IMR-90 (cell line): ENCODE measurements around the gene MDM4. TPM values are rescaled to one million over a fixed set of nuclear protein-coding genes. Genes with fewer than 3 reads are reported as not detected.

Experiments used
- ATAC-seq: fragments of 200-7000 bp; cut with Tn5 transposase; 2 replicates; pipeline ENCODE4 v1.9.1; 2020; ENCODE audit warnings: low read depth, mild to moderate bottlenecking, moderate library complexity
- BruUV-seq: library from RNA; stranded (reverse); fragments of 400-500 nt; replicated peaks from 2 replicates; lab custom pipeline; 2021; lab: Mats Ljungman, UMichigan
- CTCF ChIA-PET: fragments of 300-600 bp; formaldehyde crosslinking; extraction: SDS; loops from one replicate; lab custom pipeline; 2021; ENCODE audit warnings: antibody characterized with exemption; lab: Yijun Ruan, JAX
- POLR2A ChIA-PET: fragments of 300-600 bp; sonication (Branson Sonifier 250); formaldehyde crosslinking; loops from one replicate; lab custom pipeline; 2022; ENCODE audit warnings: antibody characterized with exemption; ENCODE audit not compliant: unreplicated experiment; lab: Charles Lee
- DNase-seq: peaks from one replicate; pipeline ENCODE4 v3.0.0; 2013
- H2AFZ ChIP-seq: replicated peaks from 2 replicates; pipeline ENCODE3; 2013; ENCODE audit warnings: low read length, mild to moderate bottlenecking; ENCODE audit not compliant: poor library complexity
- H2AK5ac ChIP-seq: 2 replicates; pipeline ENCODE4 v1.6.1; 2013; ENCODE audit warnings: low read depth, low read length, inconsistent platforms
- H2AK9ac ChIP-seq: replicated peaks from 2 replicates; pipeline ENCODE3; 2013; ENCODE audit warnings: mild to moderate bottlenecking, low read depth, low read length, moderate library complexity; ENCODE audit not compliant: poor library complexity
- H2BK120ac ChIP-seq: 2 replicates; pipeline ENCODE4 v1.6.1; 2013; ENCODE audit warnings: low read depth, low read length, inconsistent platforms
- H2BK15ac ChIP-seq: 3 replicates; pipeline ENCODE4 v1.6.1; 2013; ENCODE audit warnings: low read depth, low read length, inconsistent platforms
- H2BK20ac ChIP-seq: 2 replicates; pipeline ENCODE4 v1.6.1; 2013; ENCODE audit warnings: low read depth, mild to moderate bottlenecking, inconsistent platforms, low read length, moderate library complexity
- H2BK5ac ChIP-seq: 2 replicates; pipeline ENCODE4 v1.6.1; 2013; ENCODE audit warnings: mild to moderate bottlenecking, low read depth, low read length, inconsistent platforms; ENCODE audit not compliant: poor library complexity, severe bottlenecking
- H3K14ac ChIP-seq: replicated peaks from 2 replicates; pipeline ENCODE4 v1.6.1; 2013; ENCODE audit warnings: low read depth, low read length, inconsistent platforms
- H3K18ac ChIP-seq: 2 replicates; pipeline ENCODE4 v1.6.1; 2013; ENCODE audit warnings: low read depth, low read length, control low read depth
- H3K23ac ChIP-seq: 2 replicates; pipeline ENCODE4 v1.6.1; 2013; ENCODE audit warnings: low read depth, low read length, inconsistent platforms
- H3K27ac ChIP-seq: 2 replicates; pipeline ENCODE4 v1.5.1; 2013; ENCODE audit warnings: mild to moderate bottlenecking, control low read depth, low read length; ENCODE audit not compliant: insufficient read depth
- H3K27me3 ChIP-seq: 2 replicates; pipeline ENCODE4 v1.6.1; 2013; ENCODE audit warnings: low read length; ENCODE audit not compliant: control insufficient read depth, insufficient read depth
- H3K36me3 ChIP-seq: 2 replicates; pipeline ENCODE4 v1.6.1; 2013; ENCODE audit warnings: low read length, mixed read lengths; ENCODE audit not compliant: control insufficient read depth, insufficient read depth
- H3K4ac ChIP-seq: 2 replicates; pipeline ENCODE4 v1.6.1; 2013; ENCODE audit warnings: low read depth, low read length, inconsistent platforms
- H3K4me1 ChIP-seq: 2 replicates; pipeline ENCODE4 v1.6.1; 2013; ENCODE audit warnings: low read length, mixed read lengths; ENCODE audit not compliant: control insufficient read depth, insufficient read depth
- H3K4me2 ChIP-seq: 2 replicates; pipeline ENCODE4 v1.6.1; 2013; ENCODE audit warnings: low read depth, mild to moderate bottlenecking, control low read depth, low read length, moderate library complexity
- H3K4me3 ChIP-seq: 2 replicates; pipeline ENCODE4 v1.5.1; 2013; ENCODE audit warnings: low read depth, mild to moderate bottlenecking, control low read depth, low read length, moderate library complexity; ENCODE audit not compliant: insufficient read depth
- H3K56ac ChIP-seq: 2 replicates; pipeline ENCODE4 v1.6.1; 2013; ENCODE audit warnings: low read length, inconsistent platforms; ENCODE audit not compliant: insufficient read depth; ENCODE audit errors: extremely low read depth
- H3K79me1 ChIP-seq, 2 experiments: 2 replicates each; pipeline ENCODE4 v1.6.1; 2013; ENCODE audit warnings: low read length in 2 of 2, inconsistent platforms in 1 of 2, low read depth in 1 of 2
- H3K9ac ChIP-seq: 2 replicates; pipeline ENCODE4 v1.6.1; 2013; ENCODE audit warnings: low read depth, low read length, control low read depth
- H3K9me1 ChIP-seq: 2 replicates; pipeline ENCODE4 v1.6.1; 2013; ENCODE audit warnings: low read length, inconsistent platforms; ENCODE audit not compliant: insufficient read depth
- H3K9me3 ChIP-seq: 2 replicates; pipeline ENCODE4 v1.6.1; 2013; ENCODE audit warnings: low read length; ENCODE audit not compliant: control insufficient read depth, insufficient read depth
- H4K20me1 ChIP-seq: 2 replicates; pipeline ENCODE4 v1.6.1; 2013; ENCODE audit warnings: low read length, inconsistent platforms; ENCODE audit not compliant: insufficient read depth
- H4K5ac ChIP-seq: 2 replicates; pipeline ENCODE4 v1.6.1; 2013; ENCODE audit warnings: mild to moderate bottlenecking, low read depth, low read length, control low read depth
- H4K8ac ChIP-seq, 2 experiments: 2 replicates each; pipeline ENCODE4 v1.6.1; 2013; ENCODE audit warnings: low read depth in 2 of 2, low read length in 2 of 2, control low read depth in 1 of 2, inconsistent platforms in 1 of 2
- H4K91ac ChIP-seq: 2 replicates; pipeline ENCODE4 v1.6.1; 2013; ENCODE audit warnings: low read depth, low read length, inconsistent platforms; ENCODE audit not compliant: insufficient read depth
- BHLHE40 ChIP-seq: fragments of 150-350 bp; IDR thresholded peaks from 2 replicates; pipeline ENCODE4 v1.6.1; 2016; ENCODE audit warnings: mild to moderate bottlenecking, low read depth, low read length
- CEBPB ChIP-seq: IDR thresholded peaks from 2 replicates; pipeline ENCODE4 v1.6.1; 2012; ENCODE audit warnings: low read depth, low read length, improper control_type of control experiment
- CHD1 ChIP-seq: IDR thresholded peaks from 2 replicates; pipeline ENCODE4 v1.6.1; 2012; ENCODE audit warnings: low read depth, low read length, improper control_type of control experiment
- FOS ChIP-seq: fragments of 150-350 bp; IDR thresholded peaks from 2 replicates; pipeline ENCODE4 v1.6.1; 2016; ENCODE audit warnings: low read depth, low read length
- MAFK ChIP-seq: IDR thresholded peaks from 2 replicates; pipeline ENCODE4 v1.6.1; 2012; ENCODE audit warnings: low read depth, low read length, improper control_type of control experiment
- MAZ ChIP-seq: IDR thresholded peaks from 2 replicates; pipeline ENCODE4 v1.6.1; 2012; ENCODE audit warnings: low read depth, mild to moderate bottlenecking, low read length, improper control_type of control experiment, moderate library complexity, borderline replicate concordance
- MXI1 ChIP-seq: IDR thresholded peaks from 2 replicates; pipeline ENCODE4 v1.6.1; 2012; ENCODE audit warnings: low read depth, mild to moderate bottlenecking, low read length, moderate library complexity, borderline replicate concordance
- POLR2A ChIP-seq: IDR thresholded peaks from 2 replicates; pipeline ENCODE4 v1.6.1; 2012; ENCODE audit warnings: mild to moderate bottlenecking, low read depth, low read length
- RFX5 ChIP-seq: IDR thresholded peaks from 2 replicates; pipeline ENCODE4 v1.8.0; 2012; ENCODE audit warnings: low read depth, mild to moderate bottlenecking, low read length, moderate library complexity
- SMC3 ChIP-seq: fragments of 150-350 bp; IDR thresholded peaks from 2 replicates; pipeline ENCODE4 v1.6.1; 2016; ENCODE audit warnings: low read depth, mild to moderate bottlenecking, antibody characterized with exemption, low read length, moderate library complexity
- USF2 ChIP-seq: fragments of 150-350 bp; IDR thresholded peaks from 2 replicates; pipeline ENCODE4 v1.6.1; 2017; ENCODE audit warnings: mild to moderate bottlenecking, antibody characterized with exemption, low read length, low read depth
- WGBS, 2 experiments: methylation state at CpG; one replicate each; pipeline versions ENCODE4 v1.1.5 to v1.1.7; 2013; ENCODE audit warnings: missing lambda C conversion rate in 2 of 2; ENCODE audit not compliant: insufficient read length in 1 of 2; ENCODE audit errors: extremely low coverage in 2 of 2; 5-methylcytosine and 5-hydroxymethylcytosine counted together
- dilution Hi-C: fragments of 300-500 bp; cut with HindIII; formaldehyde crosslinking; loops from one replicate; pipeline ENCODE4 v1.14.3; 2018; ENCODE audit warnings: low sequenced_read_pairs; ENCODE audit not compliant: unreplicated experiment
- in situ Hi-C: fragments of 300-500 bp; cut with MboI; formaldehyde crosslinking; loops from 3 replicates; pipeline ENCODE4 v1.14.3; 2019; ENCODE audit warnings: low sequenced_read_pairs, inconsistent platforms, mixed read lengths
- intact Hi-C: fragments of 100-400 bp; cut with micrococcal nuclease; formaldehyde crosslinking; loops from 2 replicates; pipeline ENCODE4 v1.10.0; 2022
- polyA plus RNA-seq, 3 experiments: library from polyadenylated mRNA; depleted of rRNA; stranded (reverse); fragments of >200 nt; gene quantifications; 2 replicates each; pipeline ENCODE4 v1.2.3, GENCODE V29; 2012; ENCODE audit warnings: low replicate concordance in 1 of 3
- total RNA-seq: library from RNA; depleted of rRNA; stranded (reverse); fragments of >200 nt; gene quantifications from 2 replicates; pipeline ENCODE4 v1.2.3, GENCODE V29; 2012

The MDM4 gene
- total and polyA plus RNA-seq, 2 of the 4 experiments (the other 2 are of a cell fraction), result 7.4 to 20.1 TPM

DNA sequence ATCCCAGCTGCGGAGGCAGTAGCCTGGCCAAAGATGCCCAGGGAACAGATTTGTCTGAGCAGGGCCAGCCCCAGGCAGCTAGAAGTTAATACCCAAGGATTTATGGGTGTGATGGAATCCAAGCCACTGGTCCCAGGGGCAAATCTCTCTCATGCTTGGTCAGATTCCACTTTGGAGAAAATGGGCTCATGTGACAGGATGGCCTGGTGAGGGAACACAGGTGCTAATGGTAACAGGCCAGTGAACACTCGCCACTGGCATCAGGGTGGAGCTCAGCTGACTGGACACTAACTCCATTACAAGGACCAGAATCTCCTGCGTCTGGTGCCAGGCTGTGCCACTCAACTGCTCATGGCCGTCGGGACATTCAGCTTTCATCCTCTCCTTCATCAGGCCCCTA lies 12.0 kb downstream of the MDM4 start:
- no peak for ATAC-seq
- POLR2A ChIA-PET, result no interaction called here
- H3K27ac ChIP-seq, result no peak overlapping the region

More for the DNA sequence above, 12.0 kb downstream of the MDM4 start:
- Histone ChIP-seq H2BK15ac (no peak overlapping the region), H3K18ac (no peak overlapping the region), H3K27me3 (no peaks in the 10 kb centered on the region), H3K4me1 (no peaks in the 10 kb centered on the region), H3K9me1 (no peaks in the 10 kb centered on the region), H3K4ac (no peak overlapping the region), H2AK9ac (no peak overlapping the region), H2BK20ac (no peak overlapping the region), H2BK120ac (no peak overlapping the region), H3K56ac (no peak overlapping the region), H3K4me2 (no peak overlapping the region), H3K9ac (no peak overlapping the region), H2AK5ac (no peak overlapping the region), H4K8ac (no peak overlapping the region), H3K14ac (no peak overlapping the region), H2AFZ (no peak overlapping the region), H2BK5ac (no peak overlapping the region), H4K20me1 (peaks cover 16% of the 10 kb centered on the region), H4K5ac (no peak overlapping the region), H3K79me1 (peaks cover 19 to 38% of the 10 kb centered on the region in 2 experiments), H3K23ac (no peak overlapping the region), H3K9me3 (peaks cover 6% of the 10 kb centered on the region; the same call in 1 of the 2 replicates), H4K91ac (no peak overlapping the region), H3K36me3 (peaks cover 48% of the 10 kb centered on the region), H3K4me3 (no peak overlapping the region)
- in situ Hi-C loops (no loop called here), dilution Hi-C loops (no loop called here), intact Hi-C loops (no loop called here)
- no peak for DNase-seq
- no TSS peak for BruUV-seq
- CTCF ChIA-PET, result no interaction called here
- no CpG with 5 or more reads among the region's 5 CpGs for WGBS, 2 experiments
- TF ChIP-seq CHD1 (no peak), RFX5 (no peak), FOS (no peak), MAZ (no peak), SMC3 (no peak), USF2 (no peak), POLR2A (no peak), MXI1 (no peak), CEBPB (no peak), BHLHE40 (no peak), MAFK (no peak)
